ENCODE data around the gene FN3KRP. TPM values are rescaled to one million over a fixed set of nuclear protein-coding genes. Genes with fewer than 3 reads are reported as not detected.

Gene FN3KRP
- total and polyA plus RNA-seq, 2 of the 13 experiments (the other 11 are each of a cell fraction or from before 2014, with no cell fraction given) = 22.4 to 28.2 TPM

GRCh38 chr17:82737967-82738877 lies 21.7 kb downstream of the FN3KRP start (continued):
- peak; percentile 97 for TF ChIP-seq SOX5 (CRISPR knock-in tag; IDR thresholded peaks at IDR 0.05; ENCODE audit: borderline replicate concordance)
- peak; percentile 81; the same call in 1 of the 2 replicates for TF ChIP-seq RBAK (CRISPR knock-in tag; IDR thresholded peaks at IDR 0.05)
- TF ChIP-seq, protein P1, sequence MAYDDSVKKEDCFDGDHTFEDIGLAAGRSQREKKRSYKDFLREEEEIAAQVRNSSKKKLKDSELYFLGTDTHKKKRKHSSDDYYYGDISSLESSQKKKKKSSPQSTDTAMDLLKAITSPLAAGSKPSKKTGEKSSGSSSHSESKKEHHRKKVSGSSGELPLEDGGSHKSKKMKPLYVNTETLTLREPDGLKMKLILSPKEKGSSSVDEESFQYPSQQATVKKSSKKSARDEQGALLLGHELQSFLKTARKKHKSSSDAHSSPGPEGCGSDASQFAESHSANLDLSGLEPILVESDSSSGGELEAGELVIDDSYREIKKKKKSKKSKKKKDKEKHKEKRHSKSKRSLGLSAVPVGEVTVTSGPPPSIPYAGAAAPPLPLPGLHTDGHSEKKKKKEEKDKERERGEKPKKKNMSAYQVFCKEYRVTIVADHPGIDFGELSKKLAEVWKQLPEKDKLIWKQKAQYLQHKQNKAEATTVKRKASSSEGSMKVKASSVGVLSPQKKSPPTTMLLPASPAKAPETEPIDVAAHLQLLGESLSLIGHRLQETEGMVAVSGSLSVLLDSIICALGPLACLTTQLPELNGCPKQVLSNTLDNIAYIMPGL (CRISPR knock-in tag; IDR thresholded peaks at IDR 0.05; ENCODE audit: borderline replicate concordance in 1 of 2, low read depth in 1 of 2) = peak; percentile 92 to 97
- TF ChIP-seq SRY (CRISPR knock-in tag; IDR thresholded peaks at IDR 0.05) = peak; percentile 99
- peak; percentile 82; the same call in 1 of the 2 replicates for TF ChIP-seq ZSCAN29 (CRISPR knock-in tag; conservative IDR thresholded peaks at IDR 0.05)
- peak; percentile 100 for TF ChIP-seq ZNF430 (CRISPR knock-in tag; IDR thresholded peaks at IDR 0.05)
- TF ChIP-seq ZEB1 (IDR thresholded peaks at IDR 0.05; ENCODE audit: insufficient replicate concordance, low read depth) = peak; percentile 90
- TF ChIP-seq, protein P2, sequence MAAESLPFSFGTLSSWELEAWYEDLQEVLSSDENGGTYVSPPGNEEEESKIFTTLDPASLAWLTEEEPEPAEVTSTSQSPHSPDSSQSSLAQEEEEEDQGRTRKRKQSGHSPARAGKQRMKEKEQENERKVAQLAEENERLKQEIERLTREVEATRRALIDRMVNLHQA (CRISPR knock-in tag; IDR thresholded peaks at IDR 0.05) = no peak
- TF ChIP-seq, protein P3, sequence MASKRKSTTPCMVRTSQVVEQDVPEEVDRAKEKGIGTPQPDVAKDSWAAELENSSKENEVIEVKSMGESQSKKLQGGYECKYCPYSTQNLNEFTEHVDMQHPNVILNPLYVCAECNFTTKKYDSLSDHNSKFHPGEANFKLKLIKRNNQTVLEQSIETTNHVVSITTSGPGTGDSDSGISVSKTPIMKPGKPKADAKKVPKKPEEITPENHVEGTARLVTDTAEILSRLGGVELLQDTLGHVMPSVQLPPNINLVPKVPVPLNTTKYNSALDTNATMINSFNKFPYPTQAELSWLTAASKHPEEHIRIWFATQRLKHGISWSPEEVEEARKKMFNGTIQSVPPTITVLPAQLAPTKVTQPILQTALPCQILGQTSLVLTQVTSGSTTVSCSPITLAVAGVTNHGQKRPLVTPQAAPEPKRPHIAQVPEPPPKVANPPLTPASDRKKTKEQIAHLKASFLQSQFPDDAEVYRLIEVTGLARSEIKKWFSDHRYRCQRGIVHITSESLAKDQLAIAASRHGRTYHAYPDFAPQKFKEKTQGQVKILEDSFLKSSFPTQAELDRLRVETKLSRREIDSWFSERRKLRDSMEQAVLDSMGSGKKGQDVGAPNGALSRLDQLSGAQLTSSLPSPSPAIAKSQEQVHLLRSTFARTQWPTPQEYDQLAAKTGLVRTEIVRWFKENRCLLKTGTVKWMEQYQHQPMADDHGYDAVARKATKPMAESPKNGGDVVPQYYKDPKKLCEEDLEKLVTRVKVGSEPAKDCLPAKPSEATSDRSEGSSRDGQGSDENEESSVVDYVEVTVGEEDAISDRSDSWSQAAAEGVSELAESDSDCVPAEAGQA (IDR thresholded peaks at IDR 0.05; ENCODE audit: low read depth) = peak; percentile 28; the same call in 1 of the 2 replicates
- TF ChIP-seq, protein P3 (CRISPR knock-in tag; IDR thresholded peaks at IDR 0.05; ENCODE audit: borderline replicate concordance) = no peak
- TF ChIP-seq, protein P4, sequence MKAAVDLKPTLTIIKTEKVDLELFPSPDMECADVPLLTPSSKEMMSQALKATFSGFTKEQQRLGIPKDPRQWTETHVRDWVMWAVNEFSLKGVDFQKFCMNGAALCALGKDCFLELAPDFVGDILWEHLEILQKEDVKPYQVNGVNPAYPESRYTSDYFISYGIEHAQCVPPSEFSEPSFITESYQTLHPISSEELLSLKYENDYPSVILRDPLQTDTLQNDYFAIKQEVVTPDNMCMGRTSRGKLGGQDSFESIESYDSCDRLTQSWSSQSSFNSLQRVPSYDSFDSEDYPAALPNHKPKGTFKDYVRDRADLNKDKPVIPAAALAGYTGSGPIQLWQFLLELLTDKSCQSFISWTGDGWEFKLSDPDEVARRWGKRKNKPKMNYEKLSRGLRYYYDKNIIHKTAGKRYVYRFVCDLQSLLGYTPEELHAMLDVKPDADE (CRISPR knock-in tag; IDR thresholded peaks at IDR 0.05) = peak; percentile 94; the same call in 1 of the 2 replicates
- peak; percentile 97 for TF ChIP-seq IRX3 (CRISPR knock-in tag; IDR thresholded peaks at IDR 0.05; ENCODE audit: borderline replicate concordance, low read depth)
